Measurements from ENCODE around the gene PANK4.

PANK4 gene

DNA sequence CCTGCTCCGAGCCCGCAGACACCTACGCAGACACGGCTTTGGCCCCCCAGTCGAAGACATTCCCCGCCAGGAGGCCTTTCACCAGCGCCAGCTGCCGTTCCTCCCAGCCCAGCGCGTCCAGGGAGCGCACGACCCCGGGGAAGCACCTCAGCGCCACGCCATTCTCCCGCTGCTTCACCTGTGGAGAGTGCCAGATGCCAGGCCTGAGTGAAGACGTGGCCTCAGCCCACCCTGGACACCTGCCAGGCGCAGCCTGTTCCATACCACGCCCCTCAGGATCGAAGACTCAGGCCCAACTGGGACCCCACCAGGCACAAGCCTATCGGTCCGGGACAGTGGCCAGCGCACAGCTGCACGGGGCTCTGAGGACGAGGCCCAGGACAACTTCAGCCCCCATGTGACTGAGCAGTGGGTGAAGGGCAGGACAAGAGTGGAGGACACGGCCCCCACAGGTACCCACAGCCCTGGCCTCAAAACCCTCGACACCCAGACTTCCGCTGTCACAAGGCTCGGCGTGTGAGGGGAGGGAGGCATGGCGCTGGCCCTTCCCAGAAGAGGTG, 13.5 kb downstream of the PANK4 start:
- DNase-seq (ENCODE audit: low spot score) = no peak

DNA sequence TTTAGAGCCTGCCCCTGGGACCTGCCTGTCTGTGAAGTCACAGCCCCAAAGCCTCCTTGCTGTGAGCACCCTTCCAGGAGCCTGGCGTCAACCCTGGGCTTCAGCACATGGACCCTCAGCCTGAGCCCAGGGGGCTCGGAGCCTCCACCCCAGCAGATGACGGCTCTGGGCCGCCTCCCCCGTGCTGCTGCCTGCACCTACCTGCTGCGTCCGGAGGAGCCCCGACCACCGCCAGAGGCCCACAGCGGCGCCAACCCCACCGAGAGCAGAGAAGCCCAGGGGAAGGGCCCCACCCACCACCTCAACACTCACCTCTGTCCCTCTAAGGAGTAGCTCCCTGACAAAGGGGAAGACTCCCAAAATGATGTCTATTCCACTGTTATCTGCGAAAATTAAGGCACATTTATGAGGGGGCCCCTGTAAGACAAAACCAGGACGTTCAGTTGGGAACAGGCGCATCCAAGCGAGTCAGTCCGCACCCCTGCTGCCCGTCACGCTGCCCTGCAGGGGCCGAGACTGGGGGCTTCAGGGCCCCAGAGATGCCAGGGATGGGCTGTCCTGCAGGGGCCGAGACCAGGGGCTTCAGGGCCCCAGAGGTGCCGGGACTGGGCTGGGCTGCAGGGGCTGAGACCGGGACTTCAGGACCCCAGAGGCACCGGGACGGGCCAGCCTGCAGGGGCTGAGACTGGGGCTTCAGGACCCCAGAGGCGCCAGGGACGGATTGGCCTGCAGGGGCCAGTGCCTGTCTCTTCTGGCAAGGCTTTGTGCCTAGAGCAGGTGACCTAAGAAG, 15.8 kb downstream of the PANK4 start:
- no peak for DNase-seq (ENCODE audit: low spot score)

DNA sequence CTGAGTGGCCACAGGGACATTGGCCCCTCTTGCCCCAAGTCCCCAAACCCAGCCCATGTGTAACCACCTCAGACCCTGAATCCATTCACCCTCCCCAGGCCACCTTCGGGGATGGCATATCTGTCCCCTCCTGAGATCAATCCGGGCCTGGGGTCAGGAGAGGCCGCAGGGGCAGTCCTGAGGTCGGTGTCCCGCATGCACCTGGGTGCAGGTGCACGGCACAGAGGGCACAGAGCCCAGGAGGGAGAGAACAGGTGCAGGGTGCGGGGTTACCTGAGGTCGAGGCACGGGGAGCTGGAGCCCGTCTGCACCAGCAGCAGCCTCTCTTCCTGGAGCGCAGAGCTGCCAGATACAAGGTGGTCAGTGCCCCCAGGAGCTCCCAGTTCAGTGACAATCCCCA, 16.8 kb downstream of the PANK4 start:
- DNase-seq (ENCODE audit: low spot score) = no peak

DNA sequence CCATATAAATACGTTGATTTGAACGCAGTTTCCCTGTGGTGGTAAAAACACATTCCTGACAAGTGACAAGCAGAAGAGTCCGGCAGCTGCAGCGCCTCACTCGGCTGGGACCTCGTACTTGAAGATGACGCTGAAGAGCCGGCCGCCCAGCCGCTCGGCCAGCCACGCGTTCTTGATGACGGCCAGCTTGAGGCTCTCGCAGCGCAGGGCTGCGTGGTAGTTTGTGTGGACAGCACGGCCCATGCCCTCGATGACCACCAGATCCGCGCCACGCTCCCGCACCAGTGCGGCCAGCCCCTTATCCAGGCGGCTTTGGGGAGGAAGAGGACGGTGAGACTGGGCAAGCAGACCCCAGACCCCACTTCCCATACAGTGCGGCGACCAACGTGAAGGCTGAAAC, 17.6 kb downstream of the PANK4 start:
- no peak for DNase-seq (ENCODE audit: low spot score)

DNA sequence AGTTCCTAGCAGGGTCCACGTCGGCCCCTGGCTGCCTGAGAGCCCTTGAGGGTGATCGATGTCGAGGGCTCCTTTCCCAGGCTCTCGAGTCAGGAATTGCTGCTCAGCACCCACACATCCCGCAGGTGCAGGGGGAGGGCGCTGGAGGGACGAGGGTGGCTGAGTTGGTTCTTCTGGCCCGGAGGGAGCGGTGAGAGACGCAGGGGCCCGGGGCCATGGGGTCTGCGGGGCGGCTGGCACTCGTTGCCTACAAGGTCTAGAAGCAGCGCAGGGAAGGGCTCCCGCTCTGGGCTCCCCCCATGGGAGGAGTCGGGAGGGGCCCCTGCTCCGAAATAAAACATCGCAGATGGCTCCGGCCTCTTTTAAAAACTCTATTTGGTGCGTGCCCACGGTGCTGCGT, 18.2 kb downstream of the PANK4 start:
- DNase-seq (ENCODE audit: low spot score) = no peak

DNA sequence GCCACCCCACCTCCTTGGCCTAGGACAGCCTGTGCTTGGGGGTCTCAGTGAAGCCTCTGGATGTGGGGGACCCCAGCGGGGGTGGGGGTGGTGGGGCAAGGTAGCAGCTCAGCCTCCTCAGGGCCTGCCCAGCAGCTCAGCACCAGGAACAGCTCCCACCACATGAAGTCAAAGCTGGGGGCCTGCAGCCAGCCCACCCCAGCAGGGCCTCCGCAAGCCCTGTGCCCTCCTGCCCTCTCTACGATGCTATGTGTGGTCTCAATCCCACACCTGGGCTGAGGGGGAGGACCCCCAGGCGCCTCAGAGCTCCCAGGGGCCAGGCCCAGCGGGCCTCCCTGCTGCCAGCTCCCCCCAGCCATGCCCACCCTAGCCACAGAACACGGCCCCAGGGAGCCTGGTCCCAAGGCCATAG, 18.6 kb downstream of the PANK4 start:
- no peak for DNase-seq (ENCODE audit: low spot score)

DNA sequence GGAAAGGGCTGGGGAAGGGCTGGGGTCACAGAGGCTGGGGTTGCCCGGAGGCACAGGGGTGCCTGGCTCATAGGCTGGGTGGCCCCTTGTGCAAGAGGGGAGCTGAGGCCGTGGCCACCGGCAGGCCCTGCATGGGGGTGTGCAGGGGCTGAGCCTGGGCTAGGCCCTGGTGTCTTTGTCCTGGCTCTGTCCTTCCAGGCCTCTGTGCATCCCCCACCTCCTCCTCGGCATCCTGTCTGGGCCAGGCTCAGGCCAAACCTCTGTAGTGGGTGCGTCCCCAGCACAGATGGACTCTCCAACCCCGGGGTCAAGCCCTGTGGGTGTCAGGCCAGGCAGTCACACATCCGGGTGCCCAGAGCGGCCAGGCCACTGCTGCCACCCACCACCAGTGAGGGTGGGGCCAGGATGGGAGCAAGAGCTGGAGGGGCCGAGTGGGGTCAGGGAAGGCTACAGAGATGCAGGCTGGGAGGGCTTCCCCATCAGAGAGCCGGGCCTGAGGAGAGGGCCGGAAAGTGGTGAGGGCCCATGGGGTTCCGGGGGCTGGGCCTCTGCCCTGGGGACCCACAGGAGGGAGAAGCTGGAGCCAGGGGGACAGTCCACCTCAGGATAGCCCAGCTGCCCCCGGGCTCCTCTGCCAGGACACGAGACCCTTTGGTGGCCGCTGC, 19.4 kb downstream of the PANK4 start:
- no peak for DNase-seq (ENCODE audit: low spot score)

DNA sequence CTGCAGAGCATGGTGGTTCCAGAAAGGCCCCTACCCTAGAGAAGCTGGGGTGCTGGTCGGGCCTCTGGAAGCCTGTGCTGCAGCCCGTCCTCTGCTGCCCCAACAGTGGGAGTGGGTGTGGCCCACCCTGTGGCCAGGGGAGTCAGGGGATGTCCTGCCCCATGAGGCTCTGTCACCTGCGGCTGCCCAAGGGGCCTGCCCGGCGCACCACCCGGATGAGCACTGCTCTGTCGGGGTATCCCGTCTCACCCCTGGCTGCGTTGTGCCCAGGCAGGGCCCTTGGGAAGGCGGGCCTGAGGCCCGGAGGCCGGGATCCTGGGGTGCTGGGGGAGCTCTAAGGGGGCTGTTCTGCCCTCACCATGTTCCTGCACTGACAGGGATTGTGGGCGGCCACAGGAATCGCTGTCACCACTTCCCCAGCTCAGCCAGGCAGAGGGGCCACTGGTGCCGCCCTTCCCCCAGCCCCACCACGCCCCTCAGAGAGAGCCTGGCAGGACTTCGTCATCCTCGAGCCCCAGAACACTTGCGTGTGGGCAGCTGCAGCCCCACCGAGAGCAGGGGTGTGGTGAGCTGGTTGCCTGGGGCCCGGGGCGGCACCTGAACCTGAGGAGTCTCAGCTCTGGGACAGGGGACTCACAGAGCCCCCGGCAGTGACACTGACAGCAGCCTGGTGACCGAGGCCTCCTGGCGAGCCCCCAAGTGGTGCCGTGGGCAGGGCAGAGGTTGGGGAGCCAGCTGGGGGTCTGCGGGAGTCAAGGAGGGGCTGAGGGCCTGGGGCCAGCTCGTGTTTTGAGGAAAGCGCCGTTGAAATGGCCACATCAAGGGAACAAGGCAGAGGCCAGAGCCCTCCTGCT, 20.2 kb downstream of the PANK4 start:
- DNase-seq (ENCODE audit: low spot score) = no peak

DNA sequence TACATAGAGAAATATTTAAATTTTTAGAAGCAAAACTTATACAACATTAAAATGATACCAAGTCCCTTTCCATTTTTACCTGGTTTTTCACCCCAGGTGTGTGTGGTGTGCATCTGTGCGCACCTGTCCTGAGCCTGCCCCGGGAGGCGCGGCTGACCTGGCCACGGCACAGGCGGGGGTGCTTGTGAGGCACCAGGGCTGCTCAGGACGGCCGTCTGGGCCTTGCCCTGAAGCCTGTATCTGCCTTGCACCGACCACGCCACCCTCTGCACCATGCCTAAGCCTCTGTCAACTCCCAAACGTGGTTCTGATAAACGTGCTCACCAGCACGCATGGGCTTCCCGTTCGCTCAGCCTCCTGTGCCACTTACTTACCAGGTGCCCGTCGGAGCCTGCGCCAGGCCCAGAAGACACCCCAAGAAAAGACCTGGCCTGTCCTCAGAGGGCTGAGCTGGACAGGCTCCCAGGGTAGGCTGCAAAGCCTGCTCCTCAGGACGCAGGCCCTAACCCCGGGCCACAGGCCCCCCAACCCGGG, 20.9 kb downstream of the PANK4 start:
- no peak for DNase-seq (ENCODE audit: low spot score)

DNA sequence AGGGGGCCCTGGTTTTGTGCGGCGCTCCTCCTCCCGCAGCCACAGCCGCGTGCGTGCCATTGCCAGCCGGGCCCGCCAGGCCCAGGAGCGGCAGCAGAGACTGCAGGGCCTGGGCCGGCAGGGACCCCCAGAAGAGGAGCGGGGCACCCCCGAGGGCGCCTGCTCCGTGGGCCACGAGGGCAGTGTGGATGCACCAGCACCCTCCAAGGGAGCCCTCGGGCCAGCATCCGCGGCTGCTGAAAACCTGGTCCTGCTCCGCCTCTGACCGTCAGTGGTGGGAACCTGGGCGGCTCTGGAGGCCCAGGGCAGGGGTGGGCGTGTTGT, 21.5 kb downstream of the PANK4 start:
- no peak for DNase-seq (ENCODE audit: low spot score)

DNA sequence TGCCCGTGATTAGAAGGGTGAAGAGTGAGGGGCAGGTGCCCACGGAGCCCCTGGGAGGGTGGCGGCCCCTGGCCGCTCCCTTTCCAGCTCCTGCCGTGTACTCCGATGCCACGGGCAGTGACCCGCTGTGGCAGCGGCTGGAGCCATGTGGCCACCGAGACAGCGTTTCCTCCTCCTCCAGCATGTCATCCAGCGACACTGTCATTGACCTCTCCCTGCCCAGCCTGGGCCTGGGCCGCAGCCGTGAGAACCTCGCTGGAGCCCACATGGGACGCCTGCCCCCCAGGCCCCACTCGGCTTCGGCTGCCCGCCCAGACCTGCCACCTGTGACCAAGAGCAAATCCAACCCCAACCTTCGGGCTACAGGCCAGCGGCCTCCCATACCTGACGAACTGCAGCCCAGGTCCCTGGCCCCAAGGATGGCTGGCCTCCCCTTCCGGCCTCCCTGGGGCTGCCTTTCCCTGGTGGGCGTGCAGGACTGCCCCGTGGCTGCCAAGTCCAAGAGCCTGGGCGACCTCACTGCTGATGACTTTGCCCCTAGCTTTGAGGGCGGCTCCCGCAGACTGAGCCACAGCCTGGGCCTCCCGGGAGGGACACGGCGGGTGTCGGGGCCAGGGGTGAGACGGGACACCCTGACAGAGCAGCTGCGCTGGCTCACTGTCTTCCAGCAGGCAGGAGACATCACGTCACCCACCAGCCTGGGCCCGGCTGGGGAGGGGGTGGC, 22.0 kb downstream of the PANK4 start:
- no peak for DNase-seq (ENCODE audit: low spot score)

DNA sequence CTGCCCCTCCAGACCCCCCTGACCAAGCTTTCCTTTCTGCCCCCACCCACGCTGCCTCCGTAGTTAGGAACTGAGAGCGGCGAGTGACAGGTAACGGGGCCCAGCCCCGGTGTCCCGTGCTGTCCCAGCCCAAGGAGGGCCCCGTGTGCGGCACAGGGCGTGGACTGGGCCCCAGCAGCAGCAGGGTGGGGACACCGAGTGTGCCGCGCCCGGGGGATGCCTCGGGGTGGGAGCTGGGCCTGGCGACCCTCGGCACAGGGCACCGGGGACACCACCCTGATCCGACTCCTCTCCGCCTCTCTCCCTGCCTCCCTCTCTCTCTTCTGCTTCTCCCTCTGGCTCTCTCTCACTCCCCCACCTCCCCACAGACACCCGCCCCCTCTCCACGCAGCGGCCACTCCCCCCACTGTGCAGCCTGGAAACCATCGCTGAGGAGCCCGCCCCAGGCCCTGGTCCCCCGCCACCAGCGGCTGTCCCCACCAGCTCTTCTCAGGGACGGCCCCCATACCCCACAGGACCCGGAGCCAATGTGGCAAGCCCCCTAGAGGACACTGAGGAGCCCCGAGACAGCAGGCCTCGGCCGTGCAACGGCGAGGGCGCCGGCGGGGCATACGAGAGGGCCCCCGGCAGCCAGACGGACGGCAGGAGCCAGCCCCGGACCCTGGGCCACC, 22.7 kb downstream of the PANK4 start:
- DNase-seq (ENCODE audit: low spot score) = no peak

DNA sequence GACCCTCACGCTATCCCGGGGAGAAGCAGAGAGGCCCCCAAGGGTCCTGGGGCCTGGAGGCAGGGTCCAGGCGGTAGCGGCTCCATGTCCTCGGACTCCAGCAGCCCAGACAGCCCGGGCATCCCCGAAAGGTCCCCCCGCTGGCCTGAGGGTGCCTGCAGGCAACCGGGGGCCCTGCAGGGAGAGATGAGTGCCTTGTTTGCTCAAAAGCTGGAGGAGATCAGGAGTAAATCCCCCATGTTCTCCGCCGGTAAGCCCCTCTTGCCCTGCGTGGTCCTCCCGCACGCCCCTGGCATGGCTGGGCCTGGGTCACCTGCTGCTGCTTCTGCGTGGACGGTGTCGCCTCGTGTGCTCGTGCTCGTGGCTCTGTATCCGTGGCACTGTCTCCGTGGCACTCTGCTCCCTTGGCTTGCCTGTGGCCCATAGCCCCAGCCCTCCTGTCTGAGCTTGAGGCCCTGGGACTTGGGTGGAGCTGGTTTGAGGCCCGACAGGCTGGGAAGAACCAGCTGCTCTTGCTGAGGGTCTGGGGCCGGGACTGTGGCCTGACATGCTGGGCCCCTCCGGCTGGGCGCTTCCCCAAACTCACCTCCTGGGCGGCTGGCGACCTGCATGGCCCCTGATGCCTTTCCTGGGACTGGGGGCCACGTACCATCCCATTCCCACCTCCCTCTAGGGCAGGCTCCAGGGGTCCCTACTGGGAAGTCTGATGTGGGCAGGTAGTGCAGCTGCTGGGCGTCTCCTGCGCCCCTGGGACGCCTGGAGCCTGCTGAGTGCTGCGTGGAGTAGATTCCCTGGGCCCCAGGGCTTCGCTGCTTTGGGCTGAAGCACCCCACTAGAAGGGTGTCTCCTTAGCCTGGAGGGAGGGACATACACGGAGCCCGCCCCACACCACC, 23.5 kb downstream of the PANK4 start:
- no peak for DNase-seq (ENCODE audit: low spot score)

DNA sequence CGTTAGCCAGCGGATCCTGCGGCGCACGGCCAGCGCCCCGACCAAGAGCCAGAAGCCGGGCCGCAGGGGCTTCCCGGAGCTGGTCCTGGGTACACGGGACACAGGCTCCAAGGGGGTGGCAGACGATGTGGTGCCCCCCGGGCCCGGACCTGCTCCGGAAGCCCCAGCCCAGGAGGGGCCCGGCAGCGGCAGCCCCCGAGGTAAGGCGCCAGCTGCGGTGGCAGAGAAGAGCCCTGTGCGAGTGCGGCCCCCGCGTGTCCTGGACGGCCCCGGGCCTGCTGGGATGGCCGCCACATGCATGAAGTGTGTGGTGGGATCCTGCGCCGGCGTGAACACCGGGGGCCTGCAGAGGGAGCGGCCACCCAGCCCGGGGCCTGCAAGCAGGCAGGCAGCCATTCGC, 24.2 kb downstream of the PANK4 start:
- DNase-seq (ENCODE audit: low spot score) = no peak

DNA sequence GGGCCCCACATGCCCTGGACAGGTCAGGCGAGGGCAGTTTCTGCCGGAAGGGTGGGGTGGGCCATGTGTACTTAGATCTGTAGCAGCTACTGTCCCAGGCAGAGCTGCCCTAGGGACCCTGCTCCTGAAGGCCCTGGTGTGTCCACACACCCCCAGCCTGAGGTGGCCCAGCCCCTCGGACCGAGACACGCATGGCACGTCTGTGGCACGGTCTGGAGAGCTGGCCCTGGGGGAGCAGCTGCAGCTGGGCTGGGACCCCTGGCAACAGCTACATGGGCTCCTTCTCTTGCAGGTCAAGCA, 24.6 kb downstream of the PANK4 start:
- DNase-seq (ENCODE audit: low spot score) = no peak

DNA sequence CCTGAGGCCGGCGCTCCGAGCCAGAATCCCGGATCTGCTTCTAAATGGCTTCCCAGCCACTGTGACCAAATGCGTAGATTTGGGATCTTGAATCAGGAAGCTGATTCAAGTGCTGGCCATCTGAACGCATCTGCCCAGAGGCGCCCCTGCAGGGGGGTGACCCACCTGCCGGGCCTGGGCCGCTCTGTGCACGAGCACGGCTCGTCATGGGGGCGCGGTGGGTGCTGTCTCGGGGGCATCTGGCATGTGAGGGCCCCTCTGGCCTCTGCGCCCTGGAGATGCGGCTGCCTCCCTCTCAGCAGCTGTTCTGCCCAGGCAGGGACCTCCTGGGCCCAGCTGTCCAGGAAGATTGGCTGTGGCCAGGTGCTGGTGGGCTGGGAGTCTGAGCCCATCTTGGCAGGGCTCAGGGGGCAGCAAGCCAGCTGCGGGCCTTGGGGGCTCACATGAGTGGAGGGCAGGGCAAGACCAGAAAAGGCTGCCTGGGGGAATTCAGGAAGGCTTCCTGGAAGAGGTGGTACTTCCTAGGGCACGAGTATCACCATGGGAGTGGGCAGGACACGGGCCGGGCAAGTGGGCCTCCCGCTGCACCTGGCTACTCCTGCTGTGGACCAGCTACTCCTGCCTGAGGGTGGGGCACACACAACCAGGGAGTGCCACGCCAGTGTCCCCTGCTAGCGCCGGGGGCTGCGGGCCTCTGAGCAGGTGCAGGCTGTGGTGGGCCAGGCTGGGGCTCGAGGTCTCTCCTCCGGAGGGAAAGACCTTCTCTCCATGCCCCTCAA, 25.2 kb downstream of the PANK4 start:
- no peak for DNase-seq (ENCODE audit: low spot score)

DNA sequence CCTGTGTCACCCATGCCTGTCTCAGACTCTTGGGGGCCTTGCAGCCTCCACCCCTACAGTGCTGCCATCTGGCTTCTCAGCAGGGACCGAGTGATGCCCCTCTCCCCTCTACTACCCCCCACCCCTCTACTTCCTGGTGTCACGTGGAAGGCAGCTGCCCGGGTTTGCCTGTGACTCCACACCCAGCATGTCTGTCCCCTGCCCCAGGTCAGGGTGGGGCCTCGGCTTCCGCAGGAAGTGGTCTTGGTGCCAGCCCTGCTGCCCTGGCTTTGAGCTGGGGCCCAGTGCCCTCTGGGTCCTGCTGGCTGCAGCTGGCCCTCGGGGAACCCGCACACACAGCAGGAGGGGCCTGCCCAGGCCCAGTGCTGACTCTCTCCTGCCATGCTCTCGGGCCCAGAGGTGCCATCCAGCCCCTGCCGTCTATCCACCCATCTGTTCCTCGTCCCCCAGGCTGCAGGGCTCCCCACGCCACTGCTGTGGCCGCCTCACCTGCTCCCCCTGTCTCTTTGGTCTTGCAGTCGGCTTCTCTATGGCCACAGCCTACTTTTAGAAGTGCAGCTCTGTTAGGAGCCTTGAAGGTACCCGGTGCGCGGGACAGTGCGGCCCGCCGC, 26.3 kb downstream of the PANK4 start:
- DNase-seq (ENCODE audit: low spot score) = no peak

DNA sequence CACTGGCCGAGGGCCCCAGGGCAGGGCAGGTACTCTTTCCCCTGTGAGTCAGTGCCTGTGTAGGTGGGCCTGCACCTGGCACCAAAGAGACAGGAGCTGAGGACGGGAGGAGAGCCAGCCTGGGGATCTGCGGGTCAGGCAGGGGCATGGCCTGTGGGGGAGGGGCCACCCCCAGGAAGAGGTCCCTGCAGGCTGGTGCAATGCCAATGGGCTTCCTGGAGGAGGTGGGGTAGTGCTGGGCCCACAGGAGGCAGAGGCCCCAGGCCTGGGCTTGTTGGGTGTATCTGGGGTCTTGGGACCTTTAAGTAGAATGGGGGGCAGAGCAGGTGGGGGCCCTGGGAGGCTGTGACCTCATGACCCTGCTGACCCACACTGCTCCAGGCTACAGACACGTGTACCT, 27.1 kb downstream of the PANK4 start:
- DNase-seq (ENCODE audit: low spot score) = no peak

DNA sequence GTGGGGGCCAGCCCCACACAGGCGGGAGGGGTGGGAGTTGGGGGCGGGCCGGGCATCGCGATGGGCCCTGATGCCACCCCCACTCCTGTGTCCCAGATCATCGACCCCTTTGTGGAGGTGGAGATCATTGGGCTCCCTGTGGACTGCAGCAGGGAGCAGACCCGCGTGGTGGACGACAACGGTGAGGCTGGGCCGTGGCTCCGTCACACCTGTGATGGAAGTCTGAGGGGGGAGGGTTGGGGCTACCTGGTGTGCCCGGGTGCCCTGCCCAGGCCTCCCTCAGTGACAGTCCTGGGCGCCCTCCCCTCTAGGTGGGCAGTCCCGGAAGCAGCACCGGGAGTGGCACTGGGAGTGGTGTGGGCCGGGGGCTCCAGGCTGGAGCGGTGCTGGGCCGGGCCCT, 27.7 kb downstream of the PANK4 start:
- DNase-seq (ENCODE audit: low spot score) = no peak
